ENCODE measurements around the gene AMOTL1. TPM values are rescaled to one million over a fixed set of nuclear protein-coding genes. Genes with fewer than 3 reads are reported as not detected.

AMOTL1 gene
- total and polyA plus RNA-seq, 4 experiments from 2014 or later: 0.06 to 0.09 (median 0.07) TPM; not detected in 1

DNA sequence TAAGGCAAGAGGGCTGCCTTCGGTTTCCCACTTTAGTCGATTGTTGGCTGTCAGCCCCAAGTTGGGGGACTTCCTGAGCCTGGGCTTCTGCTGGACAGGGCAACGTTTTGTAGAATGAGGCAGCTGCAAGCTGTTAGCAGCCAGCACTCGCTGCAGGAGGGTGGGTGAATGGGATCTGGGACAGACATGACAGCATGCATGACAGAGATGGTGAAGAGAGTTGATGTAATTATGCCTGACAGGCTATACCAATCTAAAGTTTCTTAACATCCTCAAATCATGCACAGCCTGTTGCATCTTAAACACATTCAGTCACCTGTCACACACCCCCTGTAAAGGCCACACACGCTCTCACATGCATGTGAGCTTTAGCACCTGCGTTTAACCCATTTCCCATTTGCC is 156.0 kb downstream of the AMOTL1 start:
- Histone ChIP-seq H3K9me3 (ENCODE audit: control insufficient read depth in 1 of 2, low read length in 2 of 2) (no peaks in the 10 kb centered on the region), H3K27ac (ENCODE audit: low read depth, low read length) (peak overlapping the region; percentile 23), H3K4me3 (ENCODE audit: low read length in 2 of 2) (peak overlapping the region in 1 of 2 donors; percentile 10), H3K36me3 (ENCODE audit: insufficient read depth, low read length) (no peaks in the 10 kb centered on the region), H3K27me3 (ENCODE audit: insufficient read depth, low read length) (no peaks in the 10 kb centered on the region), H3K4me1 (ENCODE audit: insufficient read depth, low read length) (peaks cover 50% of the 10 kb centered on the region)
- Mint-ChIP-seq H3K36me3 (peaks cover 0 to 20% of the 10 kb centered on the region in 2 donors), H3K4me3 (peak overlapping the region in 7 of 8 donors; percentile 26 to 84 (median 72)), H3K4me1 (peaks cover 31 to 62% (median 41%) of the 10 kb centered on the region in 4 donors), H3K9me3 (peaks cover 0 to 3% (median 0%) of the 10 kb centered on the region in 8 donors), H3K27me3 (peaks cover 0 to 3% of the 10 kb centered on the region in 2 donors), H3K27ac (peak overlapping the region; percentile 71 to 90 (median 89))
- no peak for DNase-seq
- ChIA-PET POLR2A (ENCODE audit: partially characterized antibody) (interaction anchor here (1.0 to 4.1 kb wide), 7 partner anchors 10 to 866 kb away, joined by 3 to 36 read pairs (median 12); partner anchors contain the start of genes CEP57, CWC15, ENDOD1 and FAM76B), CTCF (ENCODE audit: partially characterized antibody) (interaction anchor here (0.6 to 1.3 kb wide), 6 partner anchors 10 to 321 kb away, joined by 3 to 5 read pairs (median 3); no protein-coding TSS in a partner anchor)
- intact Hi-C loops (cut with micrococcal nuclease): no loop called here

DNA sequence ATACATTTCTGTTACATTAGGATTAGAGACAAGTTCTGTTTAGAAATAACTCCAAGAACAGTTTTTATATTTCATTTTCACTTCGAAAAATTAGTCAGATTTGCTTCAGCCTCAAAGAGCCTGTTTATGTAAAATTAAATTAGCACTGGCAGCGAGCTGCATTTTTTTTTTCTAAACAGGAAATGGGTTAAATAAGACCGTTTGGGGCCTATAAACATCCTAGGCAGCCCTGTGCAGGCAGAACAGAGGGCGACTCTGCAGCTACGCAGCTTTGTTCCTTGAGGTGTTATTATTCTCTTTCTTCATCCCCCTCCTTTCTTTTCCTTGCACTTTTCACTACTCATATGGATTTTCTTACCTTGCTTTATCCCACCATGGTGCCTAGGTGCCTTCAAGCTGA is 156.5 kb downstream of the AMOTL1 start:
- peaks cover 50% of the 10 kb centered on the region for H3K4me1 ChIP-seq (ENCODE audit: insufficient read depth, low read length)
- H3K4me1 Mint-ChIP-seq: peaks cover 31 to 67% (median 41%) of the 10 kb centered on the region in 4 donors
- H3K27me3 Mint-ChIP-seq: peaks cover 0 to 3% of the 10 kb centered on the region in 2 donors
- peaks cover 0 to 3% (median 0%) of the 10 kb centered on the region in 8 donors for H3K9me3 Mint-ChIP-seq
- DNase-seq: peak in 4 of 5 donors; percentile 32 to 46 (median 38)
- ChIA-PET CTCF (ENCODE audit: partially characterized antibody) (interaction anchor here (0.6 to 1.3 kb wide), 5 partner anchors 12 to 322 kb away, joined by 3 to 5 read pairs (median 3); no protein-coding TSS in a partner anchor), POLR2A (ENCODE audit: partially characterized antibody) (interaction anchor here (1.0 to 4.1 kb wide), 7 partner anchors 10 to 866 kb away, joined by 3 to 36 read pairs (median 12); partner anchors contain the start of genes CEP57, CWC15, ENDOD1 and FAM76B)
- intact Hi-C loops (cut with micrococcal nuclease): loop anchor here (1.0 kb wide), 1 partner anchor 49 kb away; the partner anchor contains the start of genes CWC15 and KDM4D
- no peaks in the 10 kb centered on the region for H3K9me3 ChIP-seq (ENCODE audit: control insufficient read depth in 1 of 2, low read length in 2 of 2)
- peaks cover 0 to 20% of the 10 kb centered on the region in 2 donors for H3K36me3 Mint-ChIP-seq
- peak overlapping the region in 1 of 2 donors; percentile 10 for H3K4me3 ChIP-seq (ENCODE audit: low read length in 2 of 2)
- H3K36me3 ChIP-seq (ENCODE audit: insufficient read depth, low read length): no peaks in the 10 kb centered on the region
- H3K27me3 ChIP-seq (ENCODE audit: insufficient read depth, low read length): no peaks in the 10 kb centered on the region
- H3K27ac ChIP-seq (ENCODE audit: low read depth, low read length): peak overlapping the region; percentile 23
- peak overlapping the region; percentile 75 to 90 (median 89) for H3K27ac Mint-ChIP-seq
- peak overlapping the region in 7 of 8 donors; percentile 67 to 84 (median 72) for H3K4me3 Mint-ChIP-seq

DNA sequence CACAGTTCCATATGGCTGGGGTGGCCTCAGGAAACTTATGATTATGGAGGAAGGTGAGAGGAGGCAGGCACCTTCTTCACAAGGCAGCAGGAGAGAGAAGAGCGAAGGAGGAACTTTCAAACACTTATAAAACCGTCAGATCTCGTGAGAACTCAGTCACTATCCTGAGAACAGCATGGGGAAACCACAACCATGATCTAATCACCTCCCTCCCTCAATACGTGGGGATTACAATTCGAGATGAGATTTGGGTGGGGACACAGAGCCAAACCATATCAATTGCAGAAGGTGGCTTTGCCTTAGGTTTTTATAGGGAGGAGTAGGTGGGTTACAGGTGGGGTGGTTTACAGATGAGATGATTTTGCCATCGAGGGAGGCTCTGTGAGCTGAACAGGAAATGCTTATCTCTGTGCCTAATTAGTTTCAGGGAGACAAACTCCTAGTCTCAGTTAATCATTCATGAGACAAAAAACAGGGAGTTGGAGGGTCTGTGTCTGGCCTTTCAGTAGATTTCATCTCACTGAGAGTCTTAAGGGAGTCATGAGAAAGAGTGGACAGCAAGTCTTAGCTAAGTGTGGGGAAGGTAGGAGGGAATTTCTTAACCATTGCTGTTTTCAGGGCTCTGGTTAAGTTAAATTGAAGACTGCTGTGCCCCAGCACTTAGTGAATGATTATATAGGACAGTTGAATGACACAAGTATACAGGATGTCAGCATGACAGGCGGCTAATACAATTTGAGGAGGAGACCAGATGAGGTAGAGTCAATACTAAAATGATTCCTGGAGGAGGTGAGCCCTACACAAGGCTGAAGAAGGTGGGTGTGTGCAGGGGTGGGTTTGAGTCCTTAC is 157.5 kb downstream of the AMOTL1 start:
- H3K4me1 ChIP-seq (ENCODE audit: insufficient read depth, low read length): peaks cover 50% of the 10 kb centered on the region
- Mint-ChIP-seq H3K9me3 (peaks cover 0 to 3% (median 0%) of the 10 kb centered on the region in 8 donors), H3K27ac (peak overlapping the region; percentile 75 to 90 (median 89)), H3K36me3 (peaks cover 0 to 13% of the 10 kb centered on the region in 2 donors), H3K4me1 (peaks cover 35 to 67% (median 41%) of the 10 kb centered on the region in 4 donors), H3K4me3 (peak overlapping the region in 7 of 8 donors; percentile 48 to 84 (median 74)), H3K27me3 (peaks cover 0 to 3% of the 10 kb centered on the region in 2 donors)
- no peaks in the 10 kb centered on the region for H3K36me3 ChIP-seq (ENCODE audit: insufficient read depth, low read length)
- POLR2A ChIA-PET (ENCODE audit: partially characterized antibody): interaction anchor here (2.4 to 4.1 kb wide), 4 partner anchors 9 to 164 kb away, joined by 12 to 36 read pairs (median 28); partner anchors contain the start of genes CWC15, ENDOD1, KDM4D and SRSF8
- intact Hi-C loops (cut with micrococcal nuclease): loop anchor here (1.0 kb wide), 1 partner anchor 48 kb away; the partner anchor contains the start of genes CWC15 and KDM4D
- CTCF ChIA-PET (ENCODE audit: partially characterized antibody): interaction anchor here (1.2 kb wide), 1 partner anchor 31 kb away, joined by 3 read pairs; no protein-coding TSS in a partner anchor
- no peaks in the 10 kb centered on the region for H3K27me3 ChIP-seq (ENCODE audit: insufficient read depth, low read length)
- peak in 2 of 5 donors; percentile 12 to 35 for DNase-seq
- H3K27ac ChIP-seq (ENCODE audit: low read depth, low read length): no peak overlapping the region
- H3K4me3 ChIP-seq (ENCODE audit: low read length in 2 of 2): no peak overlapping the region
- no peaks in the 10 kb centered on the region for H3K9me3 ChIP-seq (ENCODE audit: control insufficient read depth in 1 of 2, low read length in 2 of 2)

DNA sequence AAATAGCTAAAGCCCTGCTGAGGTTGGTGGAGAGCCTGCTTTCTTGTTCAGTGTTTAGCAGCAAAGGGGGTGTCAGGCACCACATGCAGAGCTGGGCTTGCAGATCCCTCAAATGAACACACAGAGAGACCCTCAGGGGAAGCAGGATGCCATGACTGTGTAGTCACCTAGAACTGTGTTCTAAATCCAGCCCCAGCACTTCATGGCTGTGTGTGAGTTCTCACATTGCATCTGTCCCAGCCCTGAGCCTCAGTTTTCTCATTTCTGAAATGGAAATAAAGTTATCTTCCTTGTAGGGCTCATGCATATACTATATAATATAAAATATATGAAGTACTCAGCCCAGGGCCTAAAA is 158.1 kb downstream of the AMOTL1 start:
- H3K27ac Mint-ChIP-seq: peak overlapping the region; percentile 75 to 90 (median 89)
- POLR2A ChIA-PET (ENCODE audit: partially characterized antibody): interaction anchor here (3.2 to 4.1 kb wide), 3 partner anchors 8 to 142 kb away, joined by 26 to 36 read pairs (median 30); partner anchors contain the start of genes CWC15, KDM4D and SRSF8
- Histone ChIP-seq H3K4me3 (ENCODE audit: low read length in 2 of 2) (no peak overlapping the region), H3K36me3 (ENCODE audit: insufficient read depth, low read length) (no peaks in the 10 kb centered on the region), H3K9me3 (ENCODE audit: control insufficient read depth in 1 of 2, low read length in 2 of 2) (no peaks in the 10 kb centered on the region), H3K27ac (ENCODE audit: low read depth, low read length) (no peak overlapping the region), H3K27me3 (ENCODE audit: insufficient read depth, low read length) (no peaks in the 10 kb centered on the region), H3K4me1 (ENCODE audit: insufficient read depth, low read length) (peaks cover 50% of the 10 kb centered on the region)
- intact Hi-C loops (cut with micrococcal nuclease): no loop called here
- CTCF ChIA-PET (ENCODE audit: partially characterized antibody): no interaction called here
- peaks cover 0 to 3% of the 10 kb centered on the region in 2 donors for H3K27me3 Mint-ChIP-seq
- H3K4me3 Mint-ChIP-seq: peak overlapping the region in 4 of 8 donors; percentile 72 to 84 (median 75)
- DNase-seq: no peak
- peaks cover 0 to 7% of the 10 kb centered on the region in 2 donors for H3K36me3 Mint-ChIP-seq
- H3K4me1 Mint-ChIP-seq: peaks cover 35 to 67% (median 41%) of the 10 kb centered on the region in 4 donors
- peaks cover 0 to 3% (median 0%) of the 10 kb centered on the region in 8 donors for H3K9me3 Mint-ChIP-seq

Other genes starting within 250 kb of the AMOTL1 start
- gene FUT4, start 224.4 kb upstream of the AMOTL1 start, total RNA-seq: 1 to 10 TPM; 6.7 to 7.4 TPM
- gene FUT4, start 224.4 kb upstream of the AMOTL1 start, polyA plus RNA-seq: 1 to 10 TPM; 1.6 to 2.2 TPM
- 1 to 10 TPM; 1.3 to 1.6 TPM for gene PIWIL4, start 201.0 kb upstream of the AMOTL1 start, total RNA-seq
- 1 to 10 TPM in 1 of 2 donors, under 1 TPM in 1; 0.27 to 1.2 TPM for gene PIWIL4, start 201.0 kb upstream of the AMOTL1 start, polyA plus RNA-seq
- 10 to 100 TPM; 62.7 to 69.4 TPM for gene CWC15, start 205.2 kb downstream of the AMOTL1 start, total RNA-seq
- 10 to 100 TPM; 64.6 to 67.8 TPM for gene CWC15, start 205.2 kb downstream of the AMOTL1 start, polyA plus RNA-seq
- under 1 TPM; 0.32 to 0.39 TPM for gene KDM4D, start 205.4 kb downstream of the AMOTL1 start, total RNA-seq
- under 1 TPM; 0.21 to 0.37 TPM for gene KDM4D, start 205.4 kb downstream of the AMOTL1 start, polyA plus RNA-seq

Measured in CD4-positive, alpha-beta memory T cell (primary cell).